ENCODE data around the gene ZNF410. TPM values are rescaled to one million over a fixed set of nuclear protein-coding genes. Genes with fewer than 3 reads are reported as not detected.
"Not testable (repeated sequence)": the region's sequence is repeated elsewhere in the genome, so short reads cannot be mapped to it uniquely, and the experiment has no call there.

ZNF410 gene
- total and polyA plus RNA-seq, 2 of the 13 experiments (the other 11 are each of a cell fraction or from before 2014, with no cell fraction given): 19.2 to 44.3 TPM

DNA sequence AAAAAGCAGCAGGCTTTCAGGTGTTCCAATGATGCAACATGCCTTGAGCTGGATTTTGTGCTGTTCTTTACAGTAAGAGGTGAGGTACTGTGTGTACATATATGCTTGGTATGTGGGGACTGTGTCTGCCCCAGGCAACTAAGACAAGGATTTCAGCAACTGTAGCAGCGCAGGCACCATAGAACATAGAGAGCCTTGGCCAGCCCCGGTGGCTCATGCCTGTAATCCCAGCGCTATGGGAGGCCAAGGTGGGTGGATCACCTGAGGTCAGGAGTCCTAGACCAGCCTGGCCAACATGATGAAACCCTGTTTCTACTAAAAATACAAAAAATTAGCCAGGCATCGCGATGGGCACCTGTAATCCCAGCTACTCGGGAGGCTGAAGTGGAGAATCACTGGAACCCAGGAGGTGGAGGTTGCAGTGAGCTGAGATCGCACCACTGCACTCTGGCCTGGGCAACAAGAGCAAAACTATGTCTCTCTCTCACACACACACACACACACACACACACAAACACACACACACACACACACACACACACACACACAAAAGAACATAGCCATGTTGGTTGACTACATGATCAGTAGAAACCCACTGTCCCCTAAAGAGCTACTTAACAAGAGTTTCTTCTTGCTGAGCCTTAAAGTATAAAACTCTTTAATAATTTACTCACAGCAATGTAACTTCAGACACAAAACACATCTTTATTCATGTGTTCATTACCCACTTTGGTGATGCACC lies 48.2 kb upstream of the ZNF410 start:
- Histone ChIP-seq H3K4me2 (ENCODE audit: low read depth, low read length) (peak overlapping the region; percentile 61), H2AFZ (ENCODE audit: low read length) (peak overlapping the region; percentile 80), H3K4me3 (replicated peaks in 1 of 3; ENCODE audit: insufficient read depth in 1 of 3, low read depth in 2 of 3, low read length in 3 of 3) (peak overlapping the region in 2 of 3 experiments; percentile 8 to 22; a peak in 3 of 6 replicates), H3K4me1 (ENCODE audit: insufficient read depth, low read length) (peaks cover 54% of the 10 kb centered on the region)
- H3K27me3 ChIP-seq (ENCODE audit: control insufficient read depth in 1 of 2, insufficient read depth in 2 of 2, low read length in 2 of 2); H3K9me3 ChIP-seq (ENCODE audit: low read length); CTCF ChIA-PET (ENCODE audit: low intra/inter-chr PET ratio, low total read pairs); FAIRE-seq; BruUV-seq (replicated peaks); H3K9ac ChIP-seq (ENCODE audit: insufficient read depth, low read depth, low read length); H4K20me1 ChIP-seq (ENCODE audit: insufficient read depth, low read length); in situ Hi-C loops (cut with HindIII; ENCODE audit: extremely low pct_ligation_motif_present, low pct_unique_long_range_greater_than_20kb); H3K79me2 ChIP-seq (ENCODE audit: insufficient read depth, low read length); H3K27ac ChIP-seq (ENCODE audit: extremely low read length, insufficient read depth, low read length); H3K36me3 ChIP-seq (replicated peaks in 1 of 2; ENCODE audit: control insufficient read depth in 1 of 2, insufficient read depth in 2 of 2, low read length in 2 of 2); TF ChIP-seq SOX13, FOXA1, SOX6 (IDR thresholded peaks at IDR 0.05): not testable (repeated sequence)
- 0% methylated on average over 1 of the region's 7 CpGs for WGBS (ENCODE audit: low lambda C conversion rate)
- peak; percentile 48 for DNase-seq (ENCODE audit: low spot score)
- ATAC-seq: peak; percentile 80
- intact Hi-C loops (cut with micrococcal nuclease; ENCODE audit: unreplicated experiment): loop anchor here (1.0 to 5.0 kb wide), 2 partner anchors 13 to 49 kb away; partner anchors contain the start of genes PTGR2 and ZNF410
- POLR2A ChIA-PET: interaction anchor here (0.8 to 10.7 kb wide), 9 partner anchors 9 to 376 kb away, joined by 3 to 105 read pairs (median 4); partner anchors contain the start of gene PTGR2
- TF ChIP-seq THRA (CRISPR knock-in tag; IDR thresholded peaks at IDR 0.05; ENCODE audit: borderline replicate concordance) (peak; percentile 28; the same call in 1 of the 2 replicates), SOX13 (CRISPR knock-in tag; conservative IDR thresholded peaks at IDR 0.05 in 1 of 2, IDR thresholded peaks at IDR 0.05 in 1 of 2) (peak in 1 of 2 experiments; percentile 16; a peak in 1 of 4 replicates), RXRA (CRISPR knock-in tag; IDR thresholded peaks at IDR 0.05) (0 out of 2 replicates have a peak, but pooled peaks have one; percentile 24), TEAD3 (CRISPR knock-in tag; optimal IDR thresholded peaks at IDR 0.05; ENCODE audit: borderline replicate concordance) (peak; percentile 90), FOXA3 (CRISPR knock-in tag; IDR thresholded peaks at IDR 0.05) (peak; percentile 47), ZNF644 (CRISPR knock-in tag; IDR thresholded peaks at IDR 0.05; ENCODE audit: low read depth) (0 out of 2 replicates have a peak, but pooled peaks have one; percentile 32), ATF4 (CRISPR knock-in tag; IDR thresholded peaks at IDR 0.05) (peak in 1 of 2 experiments; percentile 85; a peak in 2 of 4 replicates), ZNF335 (CRISPR knock-in tag; IDR thresholded peaks at IDR 0.05) (peak; percentile 77), ZNF788 (CRISPR knock-in tag; IDR thresholded peaks at IDR 0.05; ENCODE audit: borderline replicate concordance) (0 out of 2 replicates have a peak, but pooled peaks have one; percentile 20), RARA (CRISPR knock-in tag; IDR thresholded peaks at IDR 0.05) (0 out of 2 replicates have a peak, but pooled peaks have one; percentile 17), FOXA1 (CRISPR knock-in tag; IDR thresholded peaks at IDR 0.05) (peak; percentile 49; the same call in 1 of the 2 replicates), CEBPG (CRISPR knock-in tag; IDR thresholded peaks at IDR 0.05) (peak; percentile 70), ELF3 (CRISPR knock-in tag; IDR thresholded peaks at IDR 0.05) (0 out of 2 replicates have a peak, but pooled peaks have one; percentile 9), SOX6 (CRISPR knock-in tag; IDR thresholded peaks at IDR 0.05) (peak; percentile 32; the same call in 1 of the 2 replicates), CEBPB (IDR thresholded peaks at IDR 0.05; ENCODE audit: borderline replicate concordance, low read depth, low read length) (peak; percentile 62; the same call in 1 of the 2 replicates), FOSL2 (CRISPR knock-in tag; IDR thresholded peaks at IDR 0.05) (0 out of 2 replicates have a peak, but pooled peaks have one; percentile 14), THAP11 (CRISPR knock-in tag; IDR thresholded peaks at IDR 0.05) (peak; percentile 67)

Measured in HepG2 (cell line).